ENCODE results near the gene PPARA. TPM values are rescaled to one million over a fixed set of nuclear protein-coding genes. Genes with fewer than 3 reads are reported as not detected.

The PPARA gene
- total RNA-seq, 4 donors from 2014 or later: 18.9 to 43.5 (median 27.2) TPM

DNA sequence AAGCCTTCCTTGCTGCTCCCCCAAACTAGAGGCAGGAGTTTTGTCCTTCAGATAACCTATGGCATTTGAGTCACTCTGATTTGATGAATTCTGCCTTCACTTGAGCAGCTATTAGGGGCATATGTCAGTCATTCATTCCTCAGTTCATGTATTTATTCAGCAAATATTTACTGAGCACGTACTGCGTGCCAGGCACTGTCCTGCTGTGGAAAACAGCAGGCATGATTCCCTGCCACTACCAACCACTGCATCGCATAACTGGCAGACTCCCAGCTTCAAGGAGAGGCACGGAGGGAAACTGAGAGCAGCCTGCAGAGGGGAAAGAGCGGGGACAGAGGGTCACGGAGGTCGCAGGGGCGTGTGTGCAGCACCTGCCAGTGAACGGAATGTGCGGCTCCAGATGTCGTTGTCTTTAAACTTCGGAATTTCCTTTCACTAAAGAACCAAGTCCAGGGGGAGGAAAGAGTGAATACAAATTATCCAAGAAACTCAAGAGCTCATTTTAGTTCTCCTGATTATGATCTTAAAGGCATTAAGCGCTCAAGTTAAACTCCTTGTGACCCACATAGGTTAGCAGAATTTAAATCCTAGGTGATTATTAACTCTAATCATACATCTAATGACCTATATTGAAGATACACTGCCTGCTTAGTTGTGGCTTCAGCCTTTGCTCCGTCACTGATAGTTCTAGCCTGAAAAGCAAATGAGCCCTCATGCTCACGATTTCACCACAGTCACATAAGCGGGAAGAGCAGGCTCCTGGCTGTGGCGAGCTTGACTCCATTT lies 12.6 kb downstream of the PPARA start:
- no peaks in the 10 kb centered on the region for H3K27me3 ChIP-seq
- TF ChIP-seq POLR2A (IDR thresholded peaks at IDR 0.05): no peak
- TF ChIP-seq, protein P1, sequence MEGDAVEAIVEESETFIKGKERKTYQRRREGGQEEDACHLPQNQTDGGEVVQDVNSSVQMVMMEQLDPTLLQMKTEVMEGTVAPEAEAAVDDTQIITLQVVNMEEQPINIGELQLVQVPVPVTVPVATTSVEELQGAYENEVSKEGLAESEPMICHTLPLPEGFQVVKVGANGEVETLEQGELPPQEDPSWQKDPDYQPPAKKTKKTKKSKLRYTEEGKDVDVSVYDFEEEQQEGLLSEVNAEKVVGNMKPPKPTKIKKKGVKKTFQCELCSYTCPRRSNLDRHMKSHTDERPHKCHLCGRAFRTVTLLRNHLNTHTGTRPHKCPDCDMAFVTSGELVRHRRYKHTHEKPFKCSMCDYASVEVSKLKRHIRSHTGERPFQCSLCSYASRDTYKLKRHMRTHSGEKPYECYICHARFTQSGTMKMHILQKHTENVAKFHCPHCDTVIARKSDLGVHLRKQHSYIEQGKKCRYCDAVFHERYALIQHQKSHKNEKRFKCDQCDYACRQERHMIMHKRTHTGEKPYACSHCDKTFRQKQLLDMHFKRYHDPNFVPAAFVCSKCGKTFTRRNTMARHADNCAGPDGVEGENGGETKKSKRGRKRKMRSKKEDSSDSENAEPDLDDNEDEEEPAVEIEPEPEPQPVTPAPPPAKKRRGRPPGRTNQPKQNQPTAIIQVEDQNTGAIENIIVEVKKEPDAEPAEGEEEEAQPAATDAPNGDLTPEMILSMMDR (IDR thresholded peaks at IDR 0.05): no peak
- no peak for TF ChIP-seq EP300 (IDR thresholded peaks at IDR 0.05)
- 63 to 72% methylated on average over 17 of the region's 17 CpGs for WGBS, 2 donors

DNA sequence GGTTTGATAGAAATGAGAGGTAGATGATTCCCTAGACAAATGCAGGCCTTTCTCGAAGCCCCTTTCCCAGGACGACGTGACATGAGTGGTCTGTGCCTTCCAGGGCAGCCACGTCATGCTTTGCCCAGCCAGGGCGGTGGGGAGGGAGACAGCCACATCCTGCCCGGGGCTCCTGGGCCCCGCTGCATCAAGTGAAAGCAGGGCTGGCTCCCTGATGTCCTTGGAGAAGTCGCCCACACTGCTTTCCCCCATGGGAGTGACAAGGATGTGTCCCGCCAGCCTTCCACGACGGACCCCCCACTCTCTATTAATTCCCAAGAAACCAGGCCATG lies 13.2 kb downstream of the PPARA start:
- Histone ChIP-seq H3K27me3 (no peaks in the 10 kb centered on the region), H3K9me3 (no peaks in the 10 kb centered on the region), H3K27ac (no peak overlapping the region), H3K4me1 (peaks cover 0 to 2% (median 0%) of the 10 kb centered on the region in 4 donors), H3K36me3 (peaks cover 0 to 27% (median 0%) of the 10 kb centered on the region in 3 donors), H3K4me3 (no peak overlapping the region)
- no peak for DNase-seq (ENCODE audit: low spot score in 2 of 2)
- no peak for TF ChIP-seq POLR2A (IDR thresholded peaks at IDR 0.05)
- TF ChIP-seq, protein P1 (IDR thresholded peaks at IDR 0.05): no peak
- no peak for TF ChIP-seq EP300 (IDR thresholded peaks at IDR 0.05)
- 71 to 72% methylated on average over 11 of the region's 11 CpGs for WGBS, 2 donors

More for the DNA sequence above, 12.6 kb downstream of the PPARA start:
- peaks cover 0 to 27% (median 0%) of the 10 kb centered on the region in 3 donors for H3K36me3 ChIP-seq
- H3K4me3 ChIP-seq: no peak overlapping the region
- no peak overlapping the region for H3K27ac ChIP-seq
- peaks cover 0 to 8% (median 0%) of the 10 kb centered on the region in 4 donors for H3K4me1 ChIP-seq
- no peaks in the 10 kb centered on the region for H3K9me3 ChIP-seq
- DNase-seq (ENCODE audit: low spot score in 2 of 2): no peak

DNA sequence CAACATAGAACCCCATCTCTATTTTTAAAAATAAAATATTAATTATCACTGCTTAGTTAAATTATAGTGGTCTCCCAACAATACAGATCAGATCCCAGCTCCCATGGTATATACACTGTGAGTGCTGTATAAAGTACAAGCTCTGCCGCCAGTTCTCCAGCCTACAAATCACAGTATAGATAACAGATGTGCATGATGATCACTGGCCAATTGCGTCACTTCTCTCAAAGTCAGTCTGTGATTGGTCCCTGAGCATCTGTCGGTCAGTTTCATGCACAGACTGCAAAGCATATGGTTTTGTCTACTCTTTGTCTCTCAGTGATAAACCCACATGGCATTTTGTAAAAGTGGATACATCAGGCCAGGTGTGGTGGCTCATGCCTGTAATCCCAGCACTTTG lies 15.7 kb downstream of the PPARA start:
- H3K4me1 ChIP-seq: peaks cover 0 to 5% (median 2%) of the 10 kb centered on the region in 4 donors
- peaks cover 0 to 11% (median 0%) of the 10 kb centered on the region in 4 donors for H3K9me3 ChIP-seq
- TF ChIP-seq POLR2A (IDR thresholded peaks at IDR 0.05): no peak
- TF ChIP-seq EP300 (IDR thresholded peaks at IDR 0.05): no peak
- TF ChIP-seq, protein P1 (IDR thresholded peaks at IDR 0.05): no peak
- H3K27ac ChIP-seq: no peak overlapping the region
- H3K4me3 ChIP-seq: no peak overlapping the region
- WGBS, 2 donors: 94 to 98% methylated on average over 3 of the region's 3 CpGs
- no peak for DNase-seq (ENCODE audit: low spot score in 2 of 2)
- H3K27me3 ChIP-seq: no peaks in the 10 kb centered on the region
- H3K36me3 ChIP-seq: peaks cover 0 to 23% (median 0%) of the 10 kb centered on the region in 3 donors

DNA sequence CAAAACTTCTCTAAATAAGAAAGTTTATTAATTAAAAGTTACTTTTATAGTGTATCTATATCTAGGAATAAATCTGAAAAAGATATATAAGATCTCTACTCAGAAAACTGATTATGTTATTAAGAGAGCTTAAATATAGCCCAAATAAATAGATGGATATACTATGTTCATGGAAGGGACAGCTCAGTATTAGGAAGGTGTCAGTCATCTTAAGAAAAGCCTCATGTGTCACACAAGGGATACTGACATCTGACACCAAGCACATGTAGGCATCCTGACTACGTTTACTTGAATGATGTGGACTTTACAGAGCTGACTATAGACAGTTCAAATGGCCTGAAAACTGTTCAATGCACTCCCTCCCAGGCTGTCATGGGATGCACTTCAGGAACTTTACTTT lies 19.3 kb downstream of the PPARA start:
- WGBS, 2 donors: 67 to 93% methylated on average over 1 of the region's 1 CpG
- Histone ChIP-seq H3K27me3 (no peaks in the 10 kb centered on the region), H3K9me3 (peaks cover 0 to 11% (median 0%) of the 10 kb centered on the region in 4 donors), H3K4me3 (no peak overlapping the region), H3K36me3 (peaks cover 0 to 6% (median 0%) of the 10 kb centered on the region in 3 donors), H3K4me1 (peaks cover 0 to 33% (median 25%) of the 10 kb centered on the region in 4 donors), H3K27ac (no peak overlapping the region)
- TF ChIP-seq EP300 (IDR thresholded peaks at IDR 0.05) (no peak), POLR2A (IDR thresholded peaks at IDR 0.05) (no peak)
- TF ChIP-seq, protein P1 (IDR thresholded peaks at IDR 0.05): no peak
- DNase-seq (ENCODE audit: low spot score in 2 of 2): no peak

DNA sequence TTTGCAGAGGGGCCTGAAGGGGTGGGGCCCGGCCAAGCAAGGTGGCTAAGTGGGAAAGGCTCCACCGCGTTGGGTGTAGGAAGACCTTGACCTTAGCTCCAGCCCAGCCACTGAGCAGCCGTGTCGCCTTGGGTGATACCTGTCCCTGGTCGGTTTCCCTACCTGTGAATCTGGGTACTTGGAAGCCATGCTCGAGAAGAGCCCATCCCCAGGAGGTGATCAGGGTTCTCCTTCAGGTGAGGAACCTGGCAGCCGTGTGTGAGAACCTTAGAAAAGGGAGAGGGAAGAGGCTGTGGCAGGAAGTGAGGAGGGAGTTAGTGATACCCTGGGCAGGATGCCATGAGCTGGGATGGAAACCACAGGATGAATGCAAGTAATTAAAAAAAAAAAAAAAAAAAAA lies 21.6 kb downstream of the PPARA start:
- Histone ChIP-seq H3K27me3 (no peaks in the 10 kb centered on the region), H3K4me1 (peaks cover 0 to 33% (median 25%) of the 10 kb centered on the region in 4 donors), H3K4me3 (no peak overlapping the region), H3K36me3 (peaks cover 0 to 18% (median 0%) of the 10 kb centered on the region in 3 donors), H3K9me3 (peaks cover 0 to 11% (median 0%) of the 10 kb centered on the region in 4 donors), H3K27ac (peak overlapping the region in 2 of 4 donors; percentile 51 to 72)
- DNase-seq (ENCODE audit: low spot score in 2 of 2): no peak
- WGBS, 2 donors: 89 to 93% methylated on average over 8 of the region's 8 CpGs
- TF ChIP-seq POLR2A (IDR thresholded peaks at IDR 0.05) (no peak), EP300 (IDR thresholded peaks at IDR 0.05) (no peak)
- TF ChIP-seq, protein P1 (IDR thresholded peaks at IDR 0.05): no peak
